Cardiac septum (tissue), 1 donor: Measurements from ENCODE around the gene ADAMTS14. TPM values are rescaled to one million over a fixed set of nuclear protein-coding genes. Genes with fewer than 3 reads are reported as not detected.

Experiments
- DNase-seq: peaks from one replicate; pipeline ENCODE4 v3.0.0-alpha.2; 2020; ENCODE audit warnings: low spot score
- intact Hi-C: fragments of 100-400 bp; cut with DNase I; formaldehyde crosslinking; loops from one replicate; pipeline ENCODE4 v1.14.0; 2022
- total RNA-seq: library from RNA; stranded (reverse); fragmentation: NEBNext Ultra II Directional; extraction: Animal tissue kit (Norgen Biotek cat#: 25700); gene quantifications from one replicate; pipeline ENCODE4 v1.2.1, GENCODE V29; 2021
- donor health status: DM: no; HTN: no; CAD: no.

ADAMTS14 gene
- total RNA-seq, 1 donor from 2014 or later = 0.81 TPM

DNA sequence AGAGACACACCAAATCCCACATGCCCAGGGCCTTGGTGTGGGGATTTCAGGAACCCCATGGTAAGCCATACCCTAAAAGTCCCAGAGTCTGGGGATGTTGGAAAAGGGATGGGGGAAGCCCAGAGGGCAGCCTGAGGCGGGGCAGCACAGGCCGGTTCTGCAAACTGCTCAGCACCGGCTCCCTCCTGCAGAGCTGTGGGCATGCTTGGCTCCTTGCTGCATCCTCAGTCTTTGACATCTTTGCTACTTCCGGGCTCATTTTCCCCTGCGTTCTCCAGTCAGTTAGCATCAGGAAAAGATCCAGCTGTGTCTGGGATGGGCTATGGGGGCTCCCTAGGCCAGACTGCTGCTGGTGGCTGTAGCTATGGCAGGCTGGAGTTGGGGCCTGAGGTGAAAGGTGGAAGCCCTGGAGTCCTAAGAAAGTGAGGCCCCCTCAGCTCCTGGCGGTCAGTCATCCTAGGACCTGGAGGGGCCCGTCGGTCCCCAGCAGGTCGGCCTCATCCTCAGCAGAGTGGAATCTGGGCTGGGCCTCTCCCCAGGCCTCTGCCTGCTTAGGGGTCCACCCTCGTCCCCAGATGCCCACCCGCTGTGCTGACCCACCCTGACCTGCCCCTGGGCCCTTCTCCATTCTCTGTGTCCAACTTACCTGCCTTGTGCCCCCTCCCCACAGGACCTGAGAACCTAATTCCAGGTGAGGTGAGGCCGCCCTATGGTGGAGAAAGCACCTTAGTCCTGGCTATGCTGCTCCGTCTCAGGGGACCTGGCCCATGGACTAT lies 103.6 kb downstream of the ADAMTS14 start:
- peak; percentile 58 for DNase-seq
- intact Hi-C loops = no loop called here

- intact Hi-C loops = no loop called here
- peak; percentile 55 for DNase-seq
Observed at GRCh38 chr10:70776455-70777005, 104.2 kb downstream of the ADAMTS14 start.

- DNase-seq = peak; percentile 57
- intact Hi-C loops = no loop called here
Observed at GRCh38 chr10:70777063-70777875, 105.0 kb downstream of the ADAMTS14 start.

- intact Hi-C loops = no loop called here
- DNase-seq = peak; percentile 47
Observed at GRCh38 chr10:70778267-70778924, 106.1 kb downstream of the ADAMTS14 start.

- peak; percentile 44 for DNase-seq
- intact Hi-C loops = no loop called here
Observed at GRCh38 chr10:70779088-70779487, 106.8 kb downstream of the ADAMTS14 start.

DNA sequence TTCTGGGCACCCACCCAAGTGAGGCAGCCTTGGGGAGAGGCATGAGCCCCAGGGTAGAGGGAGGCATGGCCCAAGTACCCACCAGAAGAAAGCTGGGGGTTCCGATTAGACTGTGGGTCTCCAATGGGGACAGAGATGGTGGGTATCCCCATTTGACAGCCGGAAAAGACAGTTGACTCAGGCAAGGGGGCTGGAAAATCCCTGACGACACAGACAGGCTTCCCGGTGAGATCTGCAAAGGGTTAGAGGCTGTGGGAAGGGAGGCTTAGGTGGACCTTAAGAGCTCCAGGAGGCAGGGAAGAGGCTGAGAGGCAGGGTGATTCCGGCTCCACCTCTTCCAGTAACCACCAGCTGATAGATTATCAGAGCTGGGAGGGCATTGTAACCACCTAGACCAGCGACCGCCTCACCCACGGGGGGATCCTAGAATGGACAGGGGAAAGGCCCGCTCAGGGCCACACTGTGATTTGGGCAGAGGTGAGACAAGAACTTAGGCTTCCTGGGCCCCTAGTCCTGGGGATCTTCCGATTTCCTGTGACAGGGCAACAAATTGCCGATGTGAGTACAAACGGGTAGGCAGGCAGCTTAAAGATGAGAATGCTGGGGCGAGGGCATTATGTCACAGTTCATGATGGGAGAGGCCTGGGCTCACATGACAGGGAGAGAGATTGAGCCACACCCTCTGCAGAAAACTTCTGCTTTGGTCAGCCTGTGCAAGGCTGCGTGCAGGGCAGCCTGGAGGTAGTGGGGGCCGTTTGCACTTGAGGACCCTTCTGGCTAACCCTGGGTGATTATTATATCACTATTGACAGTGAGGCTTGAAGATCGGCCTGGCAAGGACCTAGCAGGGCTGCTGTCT lies 107.4 kb downstream of the ADAMTS14 start:
- intact Hi-C loops = no loop called here
- peak; percentile 67 for DNase-seq

DNA sequence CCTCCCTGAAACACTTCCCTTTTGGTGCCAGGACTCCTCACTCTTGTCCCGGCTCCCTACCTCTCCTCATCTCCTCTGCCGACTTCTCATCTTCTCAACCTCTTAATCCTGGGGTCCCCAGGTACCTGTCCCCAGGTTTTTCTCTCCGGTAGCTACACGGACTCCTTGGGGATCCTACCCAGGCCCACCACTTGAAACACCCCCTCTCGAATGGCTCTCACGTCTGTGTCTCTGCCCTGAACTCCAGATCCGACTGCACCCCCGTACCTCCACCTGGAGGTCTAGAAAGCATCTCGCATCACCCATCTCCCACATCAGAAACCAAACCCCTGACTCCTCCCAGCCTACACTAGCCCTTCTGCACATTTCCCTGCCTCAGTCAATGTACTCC lies 108.1 kb downstream of the ADAMTS14 start:
- intact Hi-C loops = no loop called here
- DNase-seq = peak; percentile 51

DNA sequence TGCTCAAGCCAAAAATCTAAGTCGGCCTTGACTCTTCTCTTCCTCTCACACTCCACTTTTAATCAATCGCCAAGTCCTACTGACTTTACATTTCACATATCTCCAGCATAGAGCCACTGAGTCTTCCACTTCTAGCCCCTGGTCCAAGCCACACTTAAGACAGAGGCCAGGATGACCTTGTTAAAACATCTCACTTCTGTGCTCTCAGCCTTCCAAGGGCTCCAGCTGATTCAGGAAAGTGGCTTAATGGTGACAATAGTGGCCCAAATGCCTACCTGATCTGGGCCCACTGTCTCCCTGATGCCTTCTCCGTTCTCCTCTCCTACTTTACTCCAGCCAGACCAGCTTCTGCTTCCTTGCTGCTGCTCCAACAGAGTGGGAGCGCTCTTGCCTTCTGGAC lies 108.5 kb downstream of the ADAMTS14 start:
- DNase-seq = peak; percentile 22

GRCh38 chr10:70781461-70782051 lies 109.2 kb downstream of the ADAMTS14 start:
- peak; percentile 71 for DNase-seq
- intact Hi-C loops = no loop called here

More for the DNA sequence above, 108.5 kb downstream of the ADAMTS14 start:
- intact Hi-C loops = no loop called here

DNA sequence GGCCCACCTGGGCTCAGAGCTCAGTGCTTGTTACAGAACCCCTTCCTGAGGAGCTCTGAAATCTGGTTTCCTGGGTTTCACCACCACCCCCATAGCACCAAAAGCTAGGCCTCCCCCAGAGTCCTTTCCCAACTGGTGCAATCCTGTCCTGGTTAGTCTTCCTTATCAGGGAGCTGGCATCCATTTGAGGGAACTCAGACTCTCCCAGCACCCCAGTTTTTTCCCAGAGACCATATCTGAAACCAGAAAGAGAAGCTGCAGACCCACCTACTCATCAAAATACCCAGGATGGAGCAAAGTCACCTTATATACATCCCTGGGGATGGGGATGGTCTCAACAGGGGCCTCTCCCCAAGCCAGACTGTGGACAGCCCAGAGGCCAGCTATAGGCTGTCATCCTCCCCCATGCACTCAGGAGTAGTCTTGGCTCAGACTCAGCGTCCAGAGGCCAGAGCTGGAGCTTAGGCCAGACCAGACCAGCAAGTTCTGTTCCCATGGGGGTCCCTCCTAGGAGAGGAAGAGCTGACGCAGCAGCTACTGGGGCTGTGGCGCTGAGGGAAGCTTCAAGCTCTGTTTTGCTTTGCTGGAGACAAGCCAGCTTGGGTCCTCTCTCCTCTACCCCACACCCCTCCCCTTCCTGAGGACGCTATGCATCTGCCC lies 109.9 kb downstream of the ADAMTS14 start:
- intact Hi-C loops = no loop called here
- DNase-seq = peak; percentile 70

DNA sequence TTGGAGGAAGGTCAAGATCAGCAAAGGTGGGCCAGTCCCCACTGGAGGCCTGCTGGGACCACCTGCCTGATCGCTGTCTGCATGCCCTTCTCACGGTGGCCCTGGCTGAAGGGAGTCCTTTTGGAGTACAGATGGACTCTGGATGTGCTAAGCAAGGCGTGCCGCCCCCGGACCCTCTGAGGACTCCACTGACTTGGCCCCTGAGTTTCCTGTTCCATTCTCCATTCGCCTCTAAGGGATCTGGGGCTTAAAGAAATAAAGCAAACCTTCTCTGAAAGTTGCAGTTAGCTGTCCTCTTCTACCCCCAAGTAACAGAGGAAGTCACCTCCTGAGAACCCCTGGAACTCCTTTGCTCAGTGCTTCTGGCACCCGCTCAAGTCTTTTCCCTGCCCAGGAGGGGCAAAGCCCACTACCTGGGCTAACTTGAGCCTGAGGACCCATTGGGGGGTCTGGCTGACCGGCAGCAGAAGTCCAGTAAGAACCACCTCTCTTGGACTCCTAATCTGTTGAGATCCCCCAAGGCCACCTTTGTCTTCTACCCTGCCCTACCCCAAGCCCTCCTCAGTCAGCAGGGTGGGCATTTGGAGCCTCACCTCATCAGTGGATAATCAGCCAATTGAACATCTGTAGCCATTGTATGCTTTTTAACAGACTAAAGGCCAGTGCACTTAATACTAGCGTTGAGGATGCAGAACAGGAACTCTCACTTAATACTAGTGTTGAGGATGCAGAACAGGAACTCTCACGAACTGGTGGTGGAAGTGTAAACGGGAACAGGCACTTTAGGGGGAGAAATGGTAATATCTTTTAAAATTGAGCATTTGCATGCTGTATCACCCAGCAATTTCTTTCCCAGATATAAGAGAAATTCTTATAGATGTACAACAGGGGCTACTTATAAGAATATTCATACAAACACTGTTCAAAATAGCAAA lies 110.7 kb downstream of the ADAMTS14 start:
- intact Hi-C loops = no loop called here
- DNase-seq = peak; percentile 35

DNA sequence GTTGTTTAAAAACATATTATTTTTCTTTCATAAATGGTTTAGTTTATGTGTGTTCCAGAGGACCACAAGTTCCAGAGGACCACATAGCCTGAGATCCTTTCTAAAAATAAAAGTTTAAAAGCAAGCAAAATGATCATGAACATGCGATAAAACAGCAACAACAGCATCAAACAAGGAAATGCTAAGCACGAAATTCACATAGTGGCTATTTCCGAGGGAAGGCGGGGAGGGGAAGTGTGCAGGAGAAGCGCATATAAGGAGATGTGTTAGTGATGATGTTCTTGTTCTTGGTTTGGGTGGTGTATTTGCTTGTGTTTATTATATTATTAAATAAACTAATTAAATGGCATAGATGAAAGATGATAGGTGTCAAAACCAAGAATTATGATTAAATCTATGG lies 111.7 kb downstream of the ADAMTS14 start:
- intact Hi-C loops = no loop called here
- DNase-seq = peak; percentile 27

- DNase-seq = no peak
- intact Hi-C loops = no loop called here
Observed at GRCh38 chr10:70784471-70784870, 112.2 kb downstream of the ADAMTS14 start.

DNA sequence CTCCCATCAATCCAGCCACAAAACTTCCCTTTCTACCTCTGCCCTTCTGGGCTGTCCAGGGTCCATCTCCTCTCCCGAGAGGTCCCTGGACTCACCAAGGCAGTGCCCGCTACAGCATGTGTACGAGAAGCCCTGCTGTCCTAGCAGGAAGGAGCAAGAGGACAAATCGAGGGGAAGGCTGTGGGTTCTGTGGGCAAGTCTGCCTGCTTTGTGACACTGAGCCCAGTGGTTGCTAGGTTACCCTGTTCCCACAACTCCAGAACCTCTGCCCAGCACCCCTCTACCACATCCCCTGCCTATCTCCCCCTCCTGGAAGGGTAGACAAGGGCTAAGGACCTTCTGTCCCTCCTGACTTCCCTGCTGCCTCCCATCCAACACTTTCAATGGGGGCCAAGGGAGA lies 112.9 kb downstream of the ADAMTS14 start, which contains the start of gene TBATA:
TBATA (minus strand) TSS at position 188 of the 400 bp plus-strand sequence. CDS start 1,998 bp downstream, outside the sequence.
- DNase-seq = peak; percentile 41
- intact Hi-C loops = no loop called here

DNA sequence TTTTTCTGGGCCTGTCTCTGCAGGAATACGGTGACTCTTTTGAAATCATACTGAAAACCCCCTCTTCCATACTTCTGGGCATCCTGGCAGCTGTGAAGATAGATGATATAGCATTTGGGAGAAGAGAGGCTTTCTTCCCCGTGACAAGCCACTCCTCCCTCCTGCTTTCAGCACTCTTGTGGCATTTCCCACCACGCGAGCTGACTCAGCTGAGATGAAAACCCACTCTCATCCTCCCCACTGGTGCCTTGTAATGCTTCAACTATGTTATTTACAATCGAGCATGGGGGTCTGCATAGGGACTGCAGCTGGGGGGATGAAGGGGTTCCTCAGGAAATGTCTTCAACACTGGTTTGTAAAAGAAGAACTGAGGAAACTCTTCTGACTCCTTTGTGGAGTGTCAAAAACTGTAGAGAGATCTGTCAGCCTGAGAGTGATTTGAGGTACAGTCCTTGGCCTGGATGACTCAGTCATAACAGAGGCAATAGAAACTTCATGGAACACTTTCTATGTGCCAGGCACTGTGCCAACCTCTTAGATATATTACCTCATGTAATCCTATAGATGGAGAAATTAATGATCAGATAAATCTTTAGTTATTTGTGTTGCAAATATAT lies 114.6 kb downstream of the ADAMTS14 start:
- intact Hi-C loops = no loop called here
- peak; percentile 67 for DNase-seq

- intact Hi-C loops = no loop called here
- no peak for DNase-seq
Observed at GRCh38 chr10:70791386-70792039, 119.2 kb downstream of the ADAMTS14 start.
